GM21529 (cell line): ENCODE measurements around the gene ST7.

Source experiments
- ATAC-seq: cut with Tn5 transposase; IDR thresholded peaks from one replicate; pipeline ENCODE4 v1.9.1; 2021; ENCODE audit not compliant: unreplicated experiment

ST7 gene

GRCh38 chr7:117145333-117145732 is 192.0 kb downstream of the ST7 start:
- no peak for ATAC-seq

GRCh38 chr7:117146059-117146458 is 192.8 kb downstream of the ST7 start:
- ATAC-seq: no peak

GRCh38 chr7:117146511-117146910 is 193.2 kb downstream of the ST7 start:
- no peak for ATAC-seq

GRCh38 chr7:117148971-117149370 is 195.7 kb downstream of the ST7 start:
- no peak for ATAC-seq

GRCh38 chr7:117149692-117150091 is 196.4 kb downstream of the ST7 start:
- no peak for ATAC-seq

GRCh38 chr7:117152213-117153007 is 199.1 kb downstream of the ST7 start:
- ATAC-seq: no peak

- ATAC-seq: no peak
These were observed 199.8 kb downstream of the ST7 start for GRCh38 chr7:117153016-117153545.

GRCh38 chr7:117154721-117155120 is 201.4 kb downstream of the ST7 start:
- no peak for ATAC-seq

GRCh38 chr7:117155694-117156093 is 202.4 kb downstream of the ST7 start:
- ATAC-seq: no peak

- ATAC-seq: no peak
These were observed 204.2 kb downstream of the ST7 start for GRCh38 chr7:117157241-117158209.

GRCh38 chr7:117158941-117159697 is 205.8 kb downstream of the ST7 start:
- no peak for ATAC-seq

GRCh38 chr7:117163101-117163500 is 209.8 kb downstream of the ST7 start:
- no peak for ATAC-seq

- no peak for ATAC-seq
These were observed 211.3 kb downstream of the ST7 start for GRCh38 chr7:117164620-117165019.

GRCh38 chr7:117165656-117166055 is 212.4 kb downstream of the ST7 start:
- peak; percentile 65 for ATAC-seq

GRCh38 chr7:117169907-117170306 is 216.6 kb downstream of the ST7 start:
- ATAC-seq: no peak

- ATAC-seq: no peak
These were observed 217.8 kb downstream of the ST7 start for GRCh38 chr7:117171106-117171505.

GRCh38 chr7:117172283-117172682 is 219.0 kb downstream of the ST7 start:
- ATAC-seq: no peak

- ATAC-seq: no peak
These were observed 219.9 kb downstream of the ST7 start for GRCh38 chr7:117173035-117173770.

GRCh38 chr7:117176206-117176605 is 222.9 kb downstream of the ST7 start:
- no peak for ATAC-seq

GRCh38 chr7:117178600-117178999 is 225.3 kb downstream of the ST7 start:
- no peak for ATAC-seq
